ENCODE measurements around the gene AFG1L. TPM values are rescaled to one million over a fixed set of nuclear protein-coding genes. Genes with fewer than 3 reads are reported as not detected.
"Not testable (repeated sequence)": the region's sequence is repeated elsewhere in the genome, so short reads cannot be mapped to it uniquely, and the experiment has no call there.

Gene AFG1L
- total RNA-seq, 1 experiment from 2014 or later: 6.9 TPM

GRCh38 chr6:108288742-108289141 lies 6.1 kb upstream of the AFG1L start:
- no peak for DNase-seq (ENCODE audit: low read depth)

- no peak for DNase-seq (ENCODE audit: low read depth)
Measured at GRCh38 chr6:108291091-108291490, 3.8 kb upstream of the AFG1L start.

- DNase-seq (ENCODE audit: low read depth): not testable (repeated sequence)
Measured at GRCh38 chr6:108292561-108292960, 2.3 kb upstream of the AFG1L start.

GRCh38 chr6:108293527-108294296 lies 1.1 kb upstream of the AFG1L start:
- DNase-seq (ENCODE audit: low read depth): no peak

- DNase-seq (ENCODE audit: low read depth): no peak
Measured at GRCh38 chr6:108294297-108294726, 542 bp upstream of the AFG1L start.

GRCh38 chr6:108295676-108296075 lies 822 bp downstream of the AFG1L start:
- DNase-seq (ENCODE audit: low read depth): no peak

GRCh38 chr6:108302386-108302785 lies 7.5 kb downstream of the AFG1L start:
- no peak for DNase-seq (ENCODE audit: low read depth)

GRCh38 chr6:108304646-108305045 lies 9.8 kb downstream of the AFG1L start:
- DNase-seq (ENCODE audit: low read depth): no peak

GRCh38 chr6:108308641-108309040 lies 13.8 kb downstream of the AFG1L start:
- peak; percentile 37 for DNase-seq (ENCODE audit: low read depth)

- DNase-seq (ENCODE audit: low read depth): no peak
Measured at GRCh38 chr6:108309844-108310243, 15.0 kb downstream of the AFG1L start.

GRCh38 chr6:108312605-108313004 lies 17.8 kb downstream of the AFG1L start:
- no peak for DNase-seq (ENCODE audit: low read depth)

- no peak for DNase-seq (ENCODE audit: low read depth)
Measured at GRCh38 chr6:108321253-108321747, 26.4 kb downstream of the AFG1L start.

- DNase-seq (ENCODE audit: low read depth): no peak
Measured at GRCh38 chr6:108322728-108323127, 27.9 kb downstream of the AFG1L start.

- no peak for DNase-seq (ENCODE audit: low read depth)
Measured at GRCh38 chr6:108323710-108324466, 29.0 kb downstream of the AFG1L start.

- DNase-seq (ENCODE audit: low read depth): not testable (repeated sequence)
Measured at GRCh38 chr6:108330221-108330785, 35.4 kb downstream of the AFG1L start.

GRCh38 chr6:108330806-108331205 lies 36.0 kb downstream of the AFG1L start:
- DNase-seq (ENCODE audit: low read depth): no peak

- DNase-seq (ENCODE audit: low read depth): no peak
Measured at GRCh38 chr6:108331982-108332381, 37.1 kb downstream of the AFG1L start.

GRCh38 chr6:108336971-108337370 lies 42.1 kb downstream of the AFG1L start:
- DNase-seq (ENCODE audit: low read depth): no peak

GRCh38 chr6:108337721-108338120 lies 42.9 kb downstream of the AFG1L start:
- no peak for DNase-seq (ENCODE audit: low read depth)

- DNase-seq (ENCODE audit: low read depth): no peak
Measured at GRCh38 chr6:108341372-108341771, 46.5 kb downstream of the AFG1L start.

GRCh38 chr6:108343894-108344293 lies 49.0 kb downstream of the AFG1L start:
- no peak for DNase-seq (ENCODE audit: low read depth)

GRCh38 chr6:108348655-108349349 lies 53.9 kb downstream of the AFG1L start:
- DNase-seq (ENCODE audit: low read depth): no peak
